WTC11 (cell line): Measurements from ENCODE around the gene TMEM236.

Source experiments
- EMX1 ChIP-seq: fragments of 250-450 bp; sonication (Bioruptor Pico); IDR thresholded peaks from 2 replicates; pipeline ENCODE4 v1.8.0; 2021; ENCODE audit warnings: mild to moderate bottlenecking
- GABPB1 ChIP-seq: sonication (generic); formaldehyde crosslinking; IDR thresholded peaks from 2 replicates; pipeline ENCODE4 v1.8.1; 2023; ENCODE audit warnings: mild to moderate bottlenecking, missing genetic modification reagents
- GRHL2 ChIP-seq: fragments of 250-450 bp; sonication (Bioruptor Pico); IDR thresholded peaks from 2 replicates; pipeline ENCODE4 v1.8.0; 2022; ENCODE audit warnings: mild to moderate bottlenecking, moderate library complexity; ENCODE audit not compliant: insufficient replicate concordance, severe bottlenecking
- JAZF1 ChIP-seq: fragments of 250-450 bp; sonication (Bioruptor Pico); IDR thresholded peaks from 2 replicates; pipeline ENCODE4 v1.9.0; 2021; ENCODE audit warnings: moderate library complexity, mild to moderate bottlenecking, inconsistent platforms
- MXD4 ChIP-seq: fragments of 250-450 bp; sonication (Bioruptor Pico); IDR thresholded peaks from 2 replicates; pipeline ENCODE4 v1.8.0; 2021; ENCODE audit warnings: mild to moderate bottlenecking, moderate library complexity, borderline replicate concordance
- NFE2L1 ChIP-seq: sonication (generic); formaldehyde crosslinking; IDR thresholded peaks from 2 replicates; pipeline ENCODE4 v1.8.1; 2023; ENCODE audit warnings: missing genetic modification reagents
- NFYB ChIP-seq: sonication (generic); formaldehyde crosslinking; conservative IDR thresholded peaks from 2 replicates; pipeline ENCODE4 v1.8.0; 2022; ENCODE audit warnings: low read depth, missing genetic modification reagents
- TF ChIP-seq, protein P1 (sequence below): fragments of 200-600 bp; IDR thresholded peaks from 2 replicates; pipeline ENCODE4 v1.8.0; 2022; ENCODE audit warnings: antibody characterized with exemption
- TF ChIP-seq, protein P2 (sequence below): sonication (generic); formaldehyde crosslinking; IDR thresholded peaks from 2 replicates; pipeline ENCODE4 v1.8.0; 2022; ENCODE audit warnings: mild to moderate bottlenecking, missing genetic modification reagents
- TF ChIP-seq, protein P3 (sequence below): sonication (generic); formaldehyde crosslinking; IDR thresholded peaks from 2 replicates; pipeline ENCODE4 v1.8.0; 2022; ENCODE audit warnings: mild to moderate bottlenecking, missing genetic modification reagents
- TF ChIP-seq, protein P4 (sequence below): sonication (generic); formaldehyde crosslinking; IDR thresholded peaks from 2 replicates; pipeline ENCODE4 v1.8.1; 2023; ENCODE audit warnings: mild to moderate bottlenecking, missing genetic modification reagents, moderate library complexity
- TF ChIP-seq, protein P5 (sequence below): sonication (generic); formaldehyde crosslinking; conservative IDR thresholded peaks from 2 replicates; pipeline ENCODE4 v1.8.1; 2022; ENCODE audit warnings: mild to moderate bottlenecking, missing genetic modification reagents
- TF ChIP-seq, protein P6 (sequence below): sonication (generic); formaldehyde crosslinking; conservative IDR thresholded peaks from 2 replicates; pipeline ENCODE4 v1.8.1; 2023; ENCODE audit warnings: mild to moderate bottlenecking, low read depth, missing genetic modification reagents, moderate library complexity
- TF ChIP-seq, protein P7 (sequence below): fragments of 250-450 bp; sonication (Bioruptor Pico); IDR thresholded peaks from 2 replicates; pipeline ENCODE4 v1.9.0; 2021; ENCODE audit warnings: mild to moderate bottlenecking, borderline replicate concordance

DNA sequence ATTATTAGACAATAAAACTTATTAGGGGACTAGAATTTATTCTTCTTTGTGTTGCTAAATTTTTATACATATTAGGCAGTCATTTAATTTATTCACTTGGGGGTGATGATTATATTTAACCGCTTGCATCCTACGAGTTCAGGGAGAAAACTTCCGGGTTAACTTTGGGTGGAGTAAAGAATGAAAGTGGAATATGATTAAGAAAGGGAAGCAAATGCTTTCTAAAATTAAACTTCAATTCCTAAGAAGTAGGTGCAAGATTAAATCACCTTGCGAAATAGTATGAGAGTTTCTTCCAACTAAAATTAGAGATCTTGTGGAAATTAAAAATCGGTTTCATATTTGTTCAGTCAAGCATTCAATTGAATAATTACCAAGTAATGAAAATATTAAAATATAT is 90.6 kb downstream of the TMEM236 start:
- TF ChIP-seq MXD4 (CRISPR knock-in tag) (no peak), NFYB (CRISPR knock-in tag) (no peak), EMX1 (CRISPR knock-in tag) (no peak), GABPB1 (CRISPR knock-in tag) (no peak), NFE2L1 (CRISPR knock-in tag) (no peak), JAZF1 (CRISPR knock-in tag) (no peak), GRHL2 (CRISPR knock-in tag) (no peak)
- TF ChIP-seq, protein P1, sequence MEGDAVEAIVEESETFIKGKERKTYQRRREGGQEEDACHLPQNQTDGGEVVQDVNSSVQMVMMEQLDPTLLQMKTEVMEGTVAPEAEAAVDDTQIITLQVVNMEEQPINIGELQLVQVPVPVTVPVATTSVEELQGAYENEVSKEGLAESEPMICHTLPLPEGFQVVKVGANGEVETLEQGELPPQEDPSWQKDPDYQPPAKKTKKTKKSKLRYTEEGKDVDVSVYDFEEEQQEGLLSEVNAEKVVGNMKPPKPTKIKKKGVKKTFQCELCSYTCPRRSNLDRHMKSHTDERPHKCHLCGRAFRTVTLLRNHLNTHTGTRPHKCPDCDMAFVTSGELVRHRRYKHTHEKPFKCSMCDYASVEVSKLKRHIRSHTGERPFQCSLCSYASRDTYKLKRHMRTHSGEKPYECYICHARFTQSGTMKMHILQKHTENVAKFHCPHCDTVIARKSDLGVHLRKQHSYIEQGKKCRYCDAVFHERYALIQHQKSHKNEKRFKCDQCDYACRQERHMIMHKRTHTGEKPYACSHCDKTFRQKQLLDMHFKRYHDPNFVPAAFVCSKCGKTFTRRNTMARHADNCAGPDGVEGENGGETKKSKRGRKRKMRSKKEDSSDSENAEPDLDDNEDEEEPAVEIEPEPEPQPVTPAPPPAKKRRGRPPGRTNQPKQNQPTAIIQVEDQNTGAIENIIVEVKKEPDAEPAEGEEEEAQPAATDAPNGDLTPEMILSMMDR, result no peak
- TF ChIP-seq, protein P2, sequence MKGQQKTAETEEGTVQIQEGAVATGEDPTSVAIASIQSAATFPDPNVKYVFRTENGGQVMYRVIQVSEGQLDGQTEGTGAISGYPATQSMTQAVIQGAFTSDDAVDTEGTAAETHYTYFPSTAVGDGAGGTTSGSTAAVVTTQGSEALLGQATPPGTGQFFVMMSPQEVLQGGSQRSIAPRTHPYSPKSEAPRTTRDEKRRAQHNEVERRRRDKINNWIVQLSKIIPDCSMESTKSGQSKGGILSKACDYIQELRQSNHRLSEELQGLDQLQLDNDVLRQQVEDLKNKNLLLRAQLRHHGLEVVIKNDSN (CRISPR knock-in tag), result no peak
- TF ChIP-seq, protein P3, sequence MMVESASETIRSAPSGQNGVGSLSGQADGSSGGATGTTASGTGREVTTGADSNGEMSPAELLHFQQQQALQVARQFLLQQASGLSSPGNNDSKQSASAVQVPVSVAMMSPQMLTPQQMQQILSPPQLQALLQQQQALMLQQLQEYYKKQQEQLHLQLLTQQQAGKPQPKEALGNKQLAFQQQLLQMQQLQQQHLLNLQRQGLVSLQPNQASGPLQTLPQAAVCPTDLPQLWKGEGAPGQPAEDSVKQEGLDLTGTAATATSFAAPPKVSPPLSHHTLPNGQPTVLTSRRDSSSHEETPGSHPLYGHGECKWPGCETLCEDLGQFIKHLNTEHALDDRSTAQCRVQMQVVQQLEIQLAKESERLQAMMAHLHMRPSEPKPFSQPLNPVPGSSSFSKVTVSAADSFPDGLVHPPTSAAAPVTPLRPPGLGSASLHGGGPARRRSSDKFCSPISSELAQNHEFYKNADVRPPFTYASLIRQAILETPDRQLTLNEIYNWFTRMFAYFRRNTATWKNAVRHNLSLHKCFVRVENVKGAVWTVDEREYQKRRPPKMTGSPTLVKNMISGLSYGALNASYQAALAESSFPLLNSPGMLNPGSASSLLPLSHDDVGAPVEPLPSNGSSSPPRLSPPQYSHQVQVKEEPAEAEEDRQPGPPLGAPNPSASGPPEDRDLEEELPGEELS (CRISPR knock-in tag), result no peak
- TF ChIP-seq, protein P4, sequence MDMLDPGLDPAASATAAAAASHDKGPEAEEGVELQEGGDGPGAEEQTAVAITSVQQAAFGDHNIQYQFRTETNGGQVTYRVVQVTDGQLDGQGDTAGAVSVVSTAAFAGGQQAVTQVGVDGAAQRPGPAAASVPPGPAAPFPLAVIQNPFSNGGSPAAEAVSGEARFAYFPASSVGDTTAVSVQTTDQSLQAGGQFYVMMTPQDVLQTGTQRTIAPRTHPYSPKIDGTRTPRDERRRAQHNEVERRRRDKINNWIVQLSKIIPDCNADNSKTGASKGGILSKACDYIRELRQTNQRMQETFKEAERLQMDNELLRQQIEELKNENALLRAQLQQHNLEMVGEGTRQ (CRISPR knock-in tag), result no peak
- TF ChIP-seq, protein P5, sequence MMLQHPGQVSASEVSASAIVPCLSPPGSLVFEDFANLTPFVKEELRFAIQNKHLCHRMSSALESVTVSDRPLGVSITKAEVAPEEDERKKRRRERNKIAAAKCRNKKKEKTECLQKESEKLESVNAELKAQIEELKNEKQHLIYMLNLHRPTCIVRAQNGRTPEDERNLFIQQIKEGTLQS (CRISPR knock-in tag), result no peak
- TF ChIP-seq, protein P6, sequence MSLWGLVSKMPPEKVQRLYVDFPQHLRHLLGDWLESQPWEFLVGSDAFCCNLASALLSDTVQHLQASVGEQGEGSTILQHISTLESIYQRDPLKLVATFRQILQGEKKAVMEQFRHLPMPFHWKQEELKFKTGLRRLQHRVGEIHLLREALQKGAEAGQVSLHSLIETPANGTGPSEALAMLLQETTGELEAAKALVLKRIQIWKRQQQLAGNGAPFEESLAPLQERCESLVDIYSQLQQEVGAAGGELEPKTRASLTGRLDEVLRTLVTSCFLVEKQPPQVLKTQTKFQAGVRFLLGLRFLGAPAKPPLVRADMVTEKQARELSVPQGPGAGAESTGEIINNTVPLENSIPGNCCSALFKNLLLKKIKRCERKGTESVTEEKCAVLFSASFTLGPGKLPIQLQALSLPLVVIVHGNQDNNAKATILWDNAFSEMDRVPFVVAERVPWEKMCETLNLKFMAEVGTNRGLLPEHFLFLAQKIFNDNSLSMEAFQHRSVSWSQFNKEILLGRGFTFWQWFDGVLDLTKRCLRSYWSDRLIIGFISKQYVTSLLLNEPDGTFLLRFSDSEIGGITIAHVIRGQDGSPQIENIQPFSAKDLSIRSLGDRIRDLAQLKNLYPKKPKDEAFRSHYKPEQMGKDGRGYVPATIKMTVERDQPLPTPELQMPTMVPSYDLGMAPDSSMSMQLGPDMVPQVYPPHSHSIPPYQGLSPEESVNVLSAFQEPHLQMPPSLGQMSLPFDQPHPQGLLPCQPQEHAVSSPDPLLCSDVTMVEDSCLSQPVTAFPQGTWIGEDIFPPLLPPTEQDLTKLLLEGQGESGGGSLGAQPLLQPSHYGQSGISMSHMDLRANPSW, result no peak
- TF ChIP-seq, protein P7, sequence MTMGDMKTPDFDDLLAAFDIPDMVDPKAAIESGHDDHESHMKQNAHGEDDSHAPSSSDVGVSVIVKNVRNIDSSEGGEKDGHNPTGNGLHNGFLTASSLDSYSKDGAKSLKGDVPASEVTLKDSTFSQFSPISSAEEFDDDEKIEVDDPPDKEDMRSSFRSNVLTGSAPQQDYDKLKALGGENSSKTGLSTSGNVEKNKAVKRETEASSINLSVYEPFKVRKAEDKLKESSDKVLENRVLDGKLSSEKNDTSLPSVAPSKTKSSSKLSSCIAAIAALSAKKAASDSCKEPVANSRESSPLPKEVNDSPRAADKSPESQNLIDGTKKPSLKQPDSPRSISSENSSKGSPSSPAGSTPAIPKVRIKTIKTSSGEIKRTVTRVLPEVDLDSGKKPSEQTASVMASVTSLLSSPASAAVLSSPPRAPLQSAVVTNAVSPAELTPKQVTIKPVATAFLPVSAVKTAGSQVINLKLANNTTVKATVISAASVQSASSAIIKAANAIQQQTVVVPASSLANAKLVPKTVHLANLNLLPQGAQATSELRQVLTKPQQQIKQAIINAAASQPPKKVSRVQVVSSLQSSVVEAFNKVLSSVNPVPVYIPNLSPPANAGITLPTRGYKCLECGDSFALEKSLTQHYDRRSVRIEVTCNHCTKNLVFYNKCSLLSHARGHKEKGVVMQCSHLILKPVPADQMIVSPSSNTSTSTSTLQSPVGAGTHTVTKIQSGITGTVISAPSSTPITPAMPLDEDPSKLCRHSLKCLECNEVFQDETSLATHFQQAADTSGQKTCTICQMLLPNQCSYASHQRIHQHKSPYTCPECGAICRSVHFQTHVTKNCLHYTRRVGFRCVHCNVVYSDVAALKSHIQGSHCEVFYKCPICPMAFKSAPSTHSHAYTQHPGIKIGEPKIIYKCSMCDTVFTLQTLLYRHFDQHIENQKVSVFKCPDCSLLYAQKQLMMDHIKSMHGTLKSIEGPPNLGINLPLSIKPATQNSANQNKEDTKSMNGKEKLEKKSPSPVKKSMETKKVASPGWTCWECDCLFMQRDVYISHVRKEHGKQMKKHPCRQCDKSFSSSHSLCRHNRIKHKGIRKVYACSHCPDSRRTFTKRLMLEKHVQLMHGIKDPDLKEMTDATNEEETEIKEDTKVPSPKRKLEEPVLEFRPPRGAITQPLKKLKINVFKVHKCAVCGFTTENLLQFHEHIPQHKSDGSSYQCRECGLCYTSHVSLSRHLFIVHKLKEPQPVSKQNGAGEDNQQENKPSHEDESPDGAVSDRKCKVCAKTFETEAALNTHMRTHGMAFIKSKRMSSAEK (CRISPR knock-in tag), result no peak
